B cell (primary cell): Measurements from ENCODE around the gene PLTP. TPM values are rescaled to one million over a fixed set of nuclear protein-coding genes. Genes with fewer than 3 reads are reported as not detected.
A peak's percentile ranks its signal among the peaks of the same experiment; 100 is the strongest.

Experiments used
- ATAC-seq: fragments of 200-7000 bp; cut with Tn5 transposase; one replicate; pipeline ENCODE4 v1.10.0; 2021; ENCODE audit warnings: low read depth, mild to moderate bottlenecking, moderate number of reproducible peaks, moderate library complexity
- CTCF ChIA-PET: fragments of 350-600 bp; sonication (Branson Sonifier 250); formaldehyde crosslinking; loops from one replicate; lab custom pipeline; 2021; ENCODE audit warnings: antibody characterized with exemption, inconsistent platforms; lab: Charles Lee
- POLR2A ChIA-PET: fragments of 350-600 bp; sonication (Branson Sonifier 250); formaldehyde crosslinking; loops from one replicate; lab custom pipeline; 2021; ENCODE audit warnings: antibody characterized with exemption; lab: Charles Lee
- DNase-seq: peaks from one replicate; pipeline ENCODE4 v3.0.0; 2013
- H2AFZ ChIP-seq: 2 replicates; pipeline ENCODE4 v1.6.1; 2012; ENCODE audit warnings: mild to moderate bottlenecking, low read depth, low read length; ENCODE audit not compliant: insufficient read depth, poor library complexity, severe bottlenecking
- H3K27ac ChIP-seq, 2 donors: 1 replicate in 1 of 2; 2 replicates in 1 of 2; pipeline ENCODE4 v1.5.1; 2012 to 2013; ENCODE audit warnings: low read length in 2 of 2, mild to moderate bottlenecking in 2 of 2, moderate library complexity in 1 of 2
- H3K27me3 ChIP-seq, 4 experiments: fragments of 200-600 bp in 1 of 4; sonication (generic) in 1 of 4; replicated peaks in 1 of 4; 1 replicate in 2 of 4; 2 replicates in 2 of 4; pipeline versions ENCODE4 v1.6.1 to v1.7.0; 2013 to 2016; ENCODE audit warnings: low read length in 3 of 4, mild to moderate bottlenecking in 2 of 4, mixed read lengths in 1 of 4, moderate library complexity in 1 of 4; ENCODE audit not compliant: insufficient read depth in 4 of 4, control insufficient read depth in 3 of 4; ENCODE audit errors: control extremely low read depth in 1 of 4
- H3K36me3 ChIP-seq, 2 experiments: replicated peaks in 1 of 2; 1 replicate in 1 of 2; 2 replicates in 1 of 2; pipeline versions ENCODE4 v1.6.1 to v1.7.1; 2013; ENCODE audit warnings: low read length in 1 of 2; ENCODE audit not compliant: insufficient read depth in 2 of 2, control insufficient read depth in 1 of 2; ENCODE audit errors: control extremely low read depth in 1 of 2, extremely low read depth in 1 of 2
- H3K4me1 ChIP-seq, 2 donors: fragments of 200-600 bp in 1 of 2; sonication (generic) in 1 of 2; 1 replicate in 1 of 2; 2 replicates in 1 of 2; pipeline versions ENCODE4 v1.5.1 to v1.6.1; 2013 to 2017; ENCODE audit warnings: low read length in 2 of 2; ENCODE audit not compliant: control insufficient read depth in 2 of 2, insufficient read depth in 2 of 2
- H3K4me2 ChIP-seq: replicated peaks from 2 replicates; pipeline ENCODE3; 2012; ENCODE audit warnings: mild to moderate bottlenecking, low read depth, low read length; ENCODE audit not compliant: poor library complexity, severe bottlenecking
- H3K4me3 ChIP-seq, 5 experiments: fragments of 200-600 bp in 1 of 5; sonication (generic) in 1 of 5; 1 replicate in 3 of 5; 2 replicates in 2 of 5; pipeline versions ENCODE4 v1.5.1 to v1.7.0; 2011 to 2016; ENCODE audit warnings: low read length in 4 of 5, mild to moderate bottlenecking in 4 of 5, low read depth in 2 of 5, control low read depth in 1 of 5, moderate library complexity in 1 of 5; ENCODE audit not compliant: insufficient read depth in 1 of 5; ENCODE audit errors: control extremely low read depth in 1 of 5, extremely low read depth in 1 of 5
- H3K79me2 ChIP-seq: fragments of 200-600 bp; sonication (generic); one replicate; pipeline ENCODE4 v1.6.0; 2016; ENCODE audit warnings: low read length; ENCODE audit not compliant: control insufficient read depth, insufficient read depth
- H3K9ac ChIP-seq: fragments of 200-600 bp; sonication (generic); 2 replicates; pipeline ENCODE4 v1.6.1; 2017; ENCODE audit warnings: mild to moderate bottlenecking, low read length, moderate library complexity
- H3K9me3 ChIP-seq, 3 donors: one replicate each; pipeline versions ENCODE4 v1.6.1 to v1.7.1; 2013; ENCODE audit warnings: low read length in 2 of 3; ENCODE audit not compliant: control insufficient read depth in 2 of 3, insufficient read depth in 1 of 3; ENCODE audit errors: control extremely low read depth in 1 of 3
- H4K20me1 ChIP-seq: 2 replicates; pipeline ENCODE4 v1.6.0; 2012; ENCODE audit warnings: mild to moderate bottlenecking, low read length; ENCODE audit not compliant: insufficient read depth, control insufficient read depth, poor library complexity, severe bottlenecking
- H3K27ac Mint-ChIP-seq: one replicate; pipeline ENCODE4 v1.8.0; 2021; ENCODE audit warnings: mixed read lengths
- H3K27me3 Mint-ChIP-seq: one replicate; pipeline ENCODE4 v1.8.0; 2021; ENCODE audit warnings: mixed read lengths
- H3K4me1 Mint-ChIP-seq: one replicate; pipeline ENCODE4 v1.8.0; 2021; ENCODE audit warnings: mixed read lengths
- H3K4me3 Mint-ChIP-seq: one replicate; pipeline ENCODE4 v1.8.0; 2021; ENCODE audit warnings: mixed read lengths
- H3K9me3 Mint-ChIP-seq: one replicate; pipeline ENCODE4 v1.8.0; 2022; ENCODE audit warnings: mixed read lengths; ENCODE audit not compliant: insufficient read depth
- EZH2 ChIP-seq: IDR thresholded peaks from 2 replicates; pipeline ENCODE4 v1.6.1; 2012; ENCODE audit warnings: borderline replicate concordance, low read depth, mild to moderate bottlenecking, moderate library complexity, low read length; ENCODE audit not compliant: insufficient read depth, poor library complexity, severe bottlenecking
- WGBS: methylation state at CpG from one replicate; pipeline ENCODE4 v1.1.5; 2013; ENCODE audit warnings: missing lambda C conversion rate; ENCODE audit not compliant: insufficient coverage; 5-methylcytosine and 5-hydroxymethylcytosine counted together
- intact Hi-C: fragments of 100-400 bp; cut with micrococcal nuclease; formaldehyde crosslinking; loops from one replicate; pipeline ENCODE4 v1.10.0; 2022
- polyA plus RNA-seq: library from polyadenylated mRNA; depleted of rRNA; stranded (reverse); fragments of >200 nt; gene quantifications from 2 replicates; pipeline ENCODE4 v1.2.3, GENCODE V29; 2012
- total RNA-seq, 2 donors: library from RNA; stranded (reverse); fragments of 120-200 nt in 1 of 2; gene quantifications; 1 replicate in 1 of 2; 2 replicates in 1 of 2; pipeline versions ENCODE4 v1.2.3 to v1.2.4, GENCODE V29; 2013 to 2022
- TF ChIP-seq, protein P1 (sequence below): fragments of 200-600 bp; IDR thresholded peaks from one replicate; pipeline ENCODE4 v1.8.0; 2022; ENCODE audit warnings: antibody characterized with exemption, mild to moderate bottlenecking

Gene PLTP
- total and polyA plus RNA-seq, 2 donors (not counting 1 experiment from before 2014, with no cell fraction given) = 1.4 to 4.0 TPM

DNA sequence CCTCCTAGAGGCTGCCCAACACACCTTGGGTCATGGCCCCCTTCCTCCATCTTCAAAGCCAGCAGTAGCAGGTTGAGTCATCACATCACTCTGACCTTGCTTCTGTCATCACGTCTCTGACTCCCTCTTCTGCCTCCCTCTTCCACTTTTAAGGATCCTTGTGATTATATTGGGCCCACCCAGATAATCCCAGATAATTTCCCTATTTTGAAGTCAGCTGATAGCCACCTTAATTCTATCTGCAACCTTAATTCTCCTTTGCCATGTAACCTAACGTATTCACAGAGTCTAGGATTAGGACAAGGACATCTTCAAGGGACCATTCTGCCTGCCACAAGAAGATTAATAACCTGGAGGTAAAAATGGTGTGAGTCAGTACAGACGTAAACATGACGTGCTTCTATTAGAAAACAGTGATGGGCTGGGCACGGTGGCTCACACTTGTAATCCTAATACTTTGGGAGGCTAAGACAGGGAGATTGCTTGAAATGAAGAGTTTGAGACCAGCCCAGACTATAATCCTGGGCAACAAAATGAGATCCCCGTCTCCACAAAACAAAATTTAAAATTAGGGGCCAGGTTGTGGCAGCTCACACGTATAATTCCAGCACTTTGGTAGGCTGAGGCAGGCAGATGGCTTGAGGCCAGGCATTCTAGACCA is 51.3 kb downstream of the PLTP start:
- Mint-ChIP-seq H3K27ac (no peak overlapping the region), H3K4me1 (peaks cover 29% of the 10 kb centered on the region), H3K9me3 (no peaks in the 10 kb centered on the region), H3K27me3 (no peaks in the 10 kb centered on the region), H3K4me3 (peak overlapping the region; percentile 32)
- H3K27ac ChIP-seq = no peak overlapping the region
- H4K20me1 ChIP-seq = no peaks in the 10 kb centered on the region
- H3K9me3 ChIP-seq = peaks cover 0 to 3% (median 0%) of the 10 kb centered on the region in 3 donors
- WGBS = 90% methylated on average over 5 of the region's 7 CpGs
- H3K9ac ChIP-seq = no peak overlapping the region
- ATAC-seq = no peak
- TF ChIP-seq, protein P1, sequence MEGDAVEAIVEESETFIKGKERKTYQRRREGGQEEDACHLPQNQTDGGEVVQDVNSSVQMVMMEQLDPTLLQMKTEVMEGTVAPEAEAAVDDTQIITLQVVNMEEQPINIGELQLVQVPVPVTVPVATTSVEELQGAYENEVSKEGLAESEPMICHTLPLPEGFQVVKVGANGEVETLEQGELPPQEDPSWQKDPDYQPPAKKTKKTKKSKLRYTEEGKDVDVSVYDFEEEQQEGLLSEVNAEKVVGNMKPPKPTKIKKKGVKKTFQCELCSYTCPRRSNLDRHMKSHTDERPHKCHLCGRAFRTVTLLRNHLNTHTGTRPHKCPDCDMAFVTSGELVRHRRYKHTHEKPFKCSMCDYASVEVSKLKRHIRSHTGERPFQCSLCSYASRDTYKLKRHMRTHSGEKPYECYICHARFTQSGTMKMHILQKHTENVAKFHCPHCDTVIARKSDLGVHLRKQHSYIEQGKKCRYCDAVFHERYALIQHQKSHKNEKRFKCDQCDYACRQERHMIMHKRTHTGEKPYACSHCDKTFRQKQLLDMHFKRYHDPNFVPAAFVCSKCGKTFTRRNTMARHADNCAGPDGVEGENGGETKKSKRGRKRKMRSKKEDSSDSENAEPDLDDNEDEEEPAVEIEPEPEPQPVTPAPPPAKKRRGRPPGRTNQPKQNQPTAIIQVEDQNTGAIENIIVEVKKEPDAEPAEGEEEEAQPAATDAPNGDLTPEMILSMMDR = no peak
- no peak for TF ChIP-seq EZH2
- no peak overlapping the region for H2AFZ ChIP-seq
- intact Hi-C loops = no loop called here
- no peak overlapping the region for H3K4me3 ChIP-seq
- H3K27me3 ChIP-seq = no peaks in the 10 kb centered on the region
- DNase-seq = no peak
- H3K36me3 ChIP-seq = no peaks in the 10 kb centered on the region
- POLR2A ChIA-PET = interaction anchor here (0.6 kb wide), 2 partner anchors 49 to 60 kb away, joined by 3 to 9 read pairs; no protein-coding TSS in a partner anchor
- H3K4me1 ChIP-seq = peaks cover 18 to 22% of the 10 kb centered on the region in 2 donors
- no peak overlapping the region for H3K4me2 ChIP-seq
- CTCF ChIA-PET = interaction anchor here (1.2 to 1.6 kb wide), 2 partner anchors 29 to 62 kb away, joined by 4 to 6 read pairs; no protein-coding TSS in a partner anchor
- peaks cover 57% of the 10 kb centered on the region for H3K79me2 ChIP-seq

DNA sequence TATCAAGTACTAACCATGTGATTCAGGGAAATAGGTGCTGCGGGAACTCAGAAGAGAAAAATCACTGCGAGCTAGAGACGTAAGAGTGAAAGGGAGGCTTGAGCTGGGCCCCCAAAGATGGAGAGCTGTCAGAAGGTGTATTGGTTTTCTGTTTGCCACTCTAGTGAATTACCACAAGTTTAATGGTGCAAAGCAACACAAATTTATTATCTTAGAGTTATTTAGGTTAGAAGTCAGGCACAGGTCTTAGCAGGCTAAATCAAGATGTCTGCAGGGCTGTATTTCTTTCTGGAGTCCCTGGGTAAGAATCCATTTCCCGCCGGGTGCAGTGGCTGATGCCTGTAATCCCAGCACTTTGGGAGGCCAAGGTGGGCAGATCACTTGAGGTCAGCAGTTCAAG is 52.0 kb downstream of the PLTP start:
- no peak overlapping the region for H3K27ac Mint-ChIP-seq
- DNase-seq (no peak), ATAC-seq (no peak)
- no peaks in the 10 kb centered on the region for H3K9me3 Mint-ChIP-seq
- H3K27me3 Mint-ChIP-seq = no peaks in the 10 kb centered on the region
- Histone ChIP-seq H3K79me2 (peaks cover 63% of the 10 kb centered on the region), H3K9me3 (peaks cover 0 to 3% (median 0%) of the 10 kb centered on the region in 3 donors), H4K20me1 (no peaks in the 10 kb centered on the region), H3K9ac (no peak overlapping the region), H3K36me3 (peaks cover 0 to 3% of the 10 kb centered on the region in 2 experiments), H3K27ac (no peak overlapping the region), H3K27me3 (no peaks in the 10 kb centered on the region), H2AFZ (no peak overlapping the region), H3K4me2 (no peak overlapping the region), H3K4me1 (peaks cover 18 to 26% of the 10 kb centered on the region in 2 donors), H3K4me3 (no peak overlapping the region)
- no peak overlapping the region for H3K4me3 Mint-ChIP-seq
- H3K4me1 Mint-ChIP-seq = peaks cover 34% of the 10 kb centered on the region
- CTCF ChIA-PET = no interaction called here
- WGBS = 100% methylated on average over 5 of the region's 5 CpGs
- intact Hi-C loops = no loop called here
- TF ChIP-seq, protein P1 = no peak
- no peak for TF ChIP-seq EZH2
- POLR2A ChIA-PET = no interaction called here
